Measurements from ENCODE around the gene PBRM1.

The PBRM1 gene

GRCh38 chr3:52655895-52656294 lies 29.8 kb downstream of the PBRM1 start:
- no peak for DNase-seq

GRCh38 chr3:52651592-52651991 lies 34.1 kb downstream of the PBRM1 start:
- no peak for DNase-seq

GRCh38 chr3:52650439-52650838 lies 35.3 kb downstream of the PBRM1 start:
- no peak for DNase-seq

GRCh38 chr3:52649461-52650210 lies 36.1 kb downstream of the PBRM1 start:
- no peak for DNase-seq

- DNase-seq: no peak
These were observed 40.2 kb downstream of the PBRM1 start for GRCh38 chr3:52645549-52645948.

GRCh38 chr3:52636673-52637072 lies 49.0 kb downstream of the PBRM1 start:
- no peak for DNase-seq

- DNase-seq: no peak
These were observed 51.9 kb downstream of the PBRM1 start for GRCh38 chr3:52633786-52634185.

GRCh38 chr3:52625041-52625440 lies 60.7 kb downstream of the PBRM1 start:
- DNase-seq: no peak

GRCh38 chr3:52623234-52623792 lies 62.4 kb downstream of the PBRM1 start:
- DNase-seq: no peak

GRCh38 chr3:52620580-52620979 lies 65.1 kb downstream of the PBRM1 start:
- DNase-seq: no peak

- no peak for DNase-seq
These were observed 70.5 kb downstream of the PBRM1 start for GRCh38 chr3:52615166-52615565.

GRCh38 chr3:52614689-52615088 lies 71.0 kb downstream of the PBRM1 start:
- no peak for DNase-seq

- DNase-seq: no peak
These were observed 76.3 kb downstream of the PBRM1 start for GRCh38 chr3:52609316-52609815.

GRCh38 chr3:52608337-52608736 lies 77.4 kb downstream of the PBRM1 start:
- no peak for DNase-seq

GRCh38 chr3:52606373-52607085 lies 79.2 kb downstream of the PBRM1 start:
- DNase-seq: no peak

- no peak for DNase-seq
These were observed 85.5 kb downstream of the PBRM1 start for GRCh38 chr3:52600258-52600657.

GRCh38 chr3:52596658-52597265 lies 89.0 kb downstream of the PBRM1 start:
- DNase-seq: no peak

- no peak for DNase-seq
These were observed 92.6 kb downstream of the PBRM1 start for GRCh38 chr3:52593103-52593502.

GRCh38 chr3:52574056-52574965 lies 111.4 kb downstream of the PBRM1 start:
- no peak for DNase-seq

GRCh38 chr3:52572221-52572620 lies 113.5 kb downstream of the PBRM1 start:
- DNase-seq: no peak

- no peak for DNase-seq
These were observed 115.6 kb downstream of the PBRM1 start for GRCh38 chr3:52570076-52570475.

GRCh38 chr3:52568069-52568468 lies 117.6 kb downstream of the PBRM1 start:
- no peak for DNase-seq

Measured in amniotic stem cell (primary cell).